Posterior vena cava (tissue), 2 donors: ENCODE measurements around the gene FAM153A. TPM values are rescaled to one million over a fixed set of nuclear protein-coding genes. Genes with fewer than 3 reads are reported as not detected.
"Not testable (repeated sequence)": the region's sequence is repeated elsewhere in the genome, so short reads cannot be mapped to it uniquely, and the experiment has no call there.

ENCODE experiments used
- DNase-seq: peaks from one replicate; pipeline ENCODE4 v3.0.0-alpha.2; 2020; ENCODE audit warnings: low spot score
- intact Hi-C, 2 donors: fragments of 100-400 bp; cut with DNase I; formaldehyde crosslinking; loops; one replicate each; pipeline versions ENCODE4 v1.14.1 to v1.14.2; 2022 to 2023
- total RNA-seq, 2 donors: library from RNA; stranded (reverse); fragmentation: NEBNext Ultra II Directional; extraction: Animal tissue kit (Norgen Biotek cat#: 25700); gene quantifications; one replicate each; pipeline ENCODE4 v1.2.1, GENCODE V29; 2021
- donor health status: DM: yes; HTN: yes; CAD: no.
- donor health status: DM: yes; HTN: yes; CAD: no.

The FAM153A gene
- total RNA-seq, 2 donors from 2014 or later, result 0.05 to 3.4 TPM

GRCh38 chr5:177763737-177764508, 18.8 kb downstream of the FAM153A start:
- intact Hi-C loops, DNase-seq: not testable (repeated sequence)

- DNase-seq, intact Hi-C loops: not testable (repeated sequence)
These were observed 21.7 kb downstream of the FAM153A start for GRCh38 chr5:177760954-177761353.

- DNase-seq, intact Hi-C loops: not testable (repeated sequence)
These were observed 35.3 kb downstream of the FAM153A start for GRCh38 chr5:177747354-177747753.

- DNase-seq, intact Hi-C loops: not testable (repeated sequence)
These were observed 57.8 kb downstream of the FAM153A start for GRCh38 chr5:177724858-177725257.

GRCh38 chr5:177723831-177724485, 58.7 kb downstream of the FAM153A start:
- intact Hi-C loops, DNase-seq: not testable (repeated sequence)

- intact Hi-C loops, DNase-seq: not testable (repeated sequence)
These were observed 59.9 kb downstream of the FAM153A start for GRCh38 chr5:177722829-177723228.

GRCh38 chr5:177719989-177720388, 62.7 kb downstream of the FAM153A start:
- DNase-seq, intact Hi-C loops: not testable (repeated sequence)

GRCh38 chr5:177715423-177715822, 67.3 kb downstream of the FAM153A start:
- DNase-seq, intact Hi-C loops: not testable (repeated sequence)

GRCh38 chr5:177696100-177696499, 86.6 kb downstream of the FAM153A start:
- intact Hi-C loops, DNase-seq: not testable (repeated sequence)

GRCh38 chr5:177695356-177695930, 87.3 kb downstream of the FAM153A start:
- intact Hi-C loops, DNase-seq: not testable (repeated sequence)

- DNase-seq, intact Hi-C loops: not testable (repeated sequence)
These were observed 88.2 kb downstream of the FAM153A start for GRCh38 chr5:177694518-177694835.

GRCh38 chr5:177693671-177694517, 88.8 kb downstream of the FAM153A start:
- DNase-seq, intact Hi-C loops: not testable (repeated sequence)

GRCh38 chr5:177692969-177693368, 89.7 kb downstream of the FAM153A start:
- intact Hi-C loops, DNase-seq: not testable (repeated sequence)

GRCh38 chr5:177692507-177692906, 90.2 kb downstream of the FAM153A start:
- intact Hi-C loops, DNase-seq: not testable (repeated sequence)

- DNase-seq, intact Hi-C loops: not testable (repeated sequence)
These were observed 93.6 kb downstream of the FAM153A start for GRCh38 chr5:177689011-177689610.

- intact Hi-C loops, DNase-seq: not testable (repeated sequence)
These were observed 94.6 kb downstream of the FAM153A start for GRCh38 chr5:177688091-177688490.

GRCh38 chr5:177681920-177682319, 100.8 kb downstream of the FAM153A start:
- DNase-seq, intact Hi-C loops: not testable (repeated sequence)
